ENCODE measurements around the gene CA12. TPM values are rescaled to one million over a fixed set of nuclear protein-coding genes. Genes with fewer than 3 reads are reported as not detected.

Gene CA12
- total and polyA plus RNA-seq, 9 of the 15 experiments (the other 6 are each of a cell fraction or from before 2014, with no cell fraction given): 0.01 to 0.78 (median 0.15) TPM; not detected in 1

DNA sequence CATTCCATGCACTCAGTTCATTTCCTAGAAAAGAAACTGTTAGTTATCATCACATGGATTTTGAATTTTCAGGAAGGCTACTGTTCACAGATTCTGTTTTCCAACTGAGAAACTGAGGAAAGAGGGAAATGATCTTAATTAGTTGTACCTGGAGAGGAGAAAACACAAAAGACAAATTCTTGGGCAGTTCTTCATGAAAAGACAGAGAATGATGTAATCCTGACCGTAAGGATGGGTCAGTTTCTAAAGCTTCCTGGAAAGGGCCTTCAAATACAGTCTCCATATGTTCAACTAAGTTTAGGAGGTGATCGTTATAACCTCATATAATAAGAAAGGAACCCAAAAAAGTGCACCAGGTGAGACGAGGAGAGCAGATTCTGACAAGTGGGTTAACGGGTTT lies 44.6 kb downstream of the CA12 start:
- FAIRE-seq: no peak
- no peaks in the 10 kb centered on the region for H3K9me1 ChIP-seq (ENCODE audit: control insufficient read depth, insufficient read depth, low read length)
- BruUV-seq (replicated peaks): no TSS peak

More for the DNA sequence above, 44.6 kb downstream of the CA12 start:
- Histone ChIP-seq H3K9me3 (replicated peaks; ENCODE audit: control insufficient read depth, insufficient read depth, low read depth, low read length) (no peaks in the 10 kb centered on the region), H3K79me2 (ENCODE audit: control insufficient read depth, insufficient read depth, low read length) (no peaks in the 10 kb centered on the region), H3K4me3 (no peak overlapping the region), H4K20me1 (replicated peaks; ENCODE audit: control insufficient read depth, insufficient read depth, low read length) (no peaks in the 10 kb centered on the region), H3K27me3 (ENCODE audit: control insufficient read depth in 2 of 2, insufficient read depth in 2 of 2, low read length in 2 of 2) (no peaks in the 10 kb centered on the region), H3K27ac (ENCODE audit: extremely low read depth, low read depth, low read length) (no peak overlapping the region), H3K4me1 (replicated peaks in 1 of 2; ENCODE audit: control insufficient read depth in 2 of 2, insufficient read depth in 2 of 2, low read length in 2 of 2) (peaks cover 0 to 12% of the 10 kb centered on the region in 2 experiments; a peak in 4 of 5 replicates), H3K36me3 (ENCODE audit: control insufficient read depth, insufficient read depth, low read length) (no peaks in the 10 kb centered on the region), H3K9ac (ENCODE audit: insufficient read depth in 1 of 2, low read depth in 2 of 2, low read length in 2 of 2) (no peak overlapping the region), H3K4me2 (ENCODE audit: insufficient read depth, low read length) (no peak overlapping the region), H2AFZ (ENCODE audit: low read depth, low read length) (no peak overlapping the region)
- intact Hi-C loops (cut with micrococcal nuclease) (no loop called here), in situ Hi-C loops (cut with MboI) (no loop called here)
- ChIA-PET POLR2A (no interaction called here), CTCF (ENCODE audit: low intra/inter-chr PET ratio) (no interaction called here)
- 34% methylated on average over 4 of the region's 4 CpGs for WGBS (ENCODE audit: insufficient coverage, low coverage, missing lambda C conversion rate)
- ATAC-seq: no peak
- DNase-seq (ENCODE audit: extremely low read depth in 1 of 4, low spot score in 3 of 4): no peak
- no peak for TF ChIP-seq BDP1 (IDR thresholded peaks at IDR 0.05; ENCODE audit: insufficient read depth, insufficient read length)
- no peak for TF ChIP-seq POLR2A (conservative IDR thresholded peaks at IDR 0.05)
- no peak for TF ChIP-seq MYBL2 (IDR thresholded peaks at IDR 0.05; ENCODE audit: low read depth)
- no peak for TF ChIP-seq MYBL2 (CRISPR knock-in tag; IDR thresholded peaks at IDR 0.05; ENCODE audit: borderline replicate concordance)
- TF ChIP-seq CEBPG (CRISPR knock-in tag; IDR thresholded peaks at IDR 0.05): no peak
- TF ChIP-seq CEBPG (tag; conservative IDR thresholded peaks at IDR 0.05 in 1 of 2, IDR thresholded peaks at IDR 0.05 in 1 of 2): peak in 1 of 2 experiments; percentile 55; a peak in 1 of 4 replicates
- TF ChIP-seq ESRRA (IDR thresholded peaks at IDR 0.05; ENCODE audit: borderline replicate concordance, low read depth): no peak
- TF ChIP-seq L3MBTL2 (IDR thresholded peaks at IDR 0.05): peak; percentile 22; the same call in 1 of the 2 replicates
- TF ChIP-seq, protein P1, sequence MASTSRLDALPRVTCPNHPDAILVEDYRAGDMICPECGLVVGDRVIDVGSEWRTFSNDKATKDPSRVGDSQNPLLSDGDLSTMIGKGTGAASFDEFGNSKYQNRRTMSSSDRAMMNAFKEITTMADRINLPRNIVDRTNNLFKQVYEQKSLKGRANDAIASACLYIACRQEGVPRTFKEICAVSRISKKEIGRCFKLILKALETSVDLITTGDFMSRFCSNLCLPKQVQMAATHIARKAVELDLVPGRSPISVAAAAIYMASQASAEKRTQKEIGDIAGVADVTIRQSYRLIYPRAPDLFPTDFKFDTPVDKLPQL (IDR thresholded peaks at IDR 0.05; ENCODE audit: extremely low read depth, insufficient read length): no peak
- no peak for TF ChIP-seq SAFB2 (IDR thresholded peaks at IDR 0.05; ENCODE audit: borderline replicate concordance, low read depth, low read length, severe bottlenecking)
- TF ChIP-seq, protein P2, sequence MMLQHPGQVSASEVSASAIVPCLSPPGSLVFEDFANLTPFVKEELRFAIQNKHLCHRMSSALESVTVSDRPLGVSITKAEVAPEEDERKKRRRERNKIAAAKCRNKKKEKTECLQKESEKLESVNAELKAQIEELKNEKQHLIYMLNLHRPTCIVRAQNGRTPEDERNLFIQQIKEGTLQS (IDR thresholded peaks at IDR 0.05): peak; percentile 68
- TF ChIP-seq, protein P2 (CRISPR knock-in tag; conservative IDR thresholded peaks at IDR 0.05): no peak
- no peak for TF ChIP-seq RAD51 (IDR thresholded peaks at IDR 0.05; ENCODE audit: borderline replicate concordance, low read depth)
